Fibroblast of mammary gland (primary cell): Measurements from ENCODE around the gene MYMK.

ENCODE experiments used
- DNase-seq: peaks from one replicate; pipeline ENCODE4 v3.0.0-alpha.2; 2010; ENCODE audit warnings: low read depth
- H3K4me3 ChIP-seq: 2 replicates; pipeline ENCODE4 v1.5.1; 2011; ENCODE audit warnings: low read depth, mild to moderate bottlenecking, low read length, moderate library complexity; ENCODE audit not compliant: control insufficient read depth
- CTCF ChIP-seq: conservative IDR thresholded peaks from 2 replicates; pipeline ENCODE4 v1.5.1; 2011; ENCODE audit warnings: low read depth, low read length, inconsistent platforms; ENCODE audit not compliant: control insufficient read depth, insufficient read depth

Gene MYMK

GRCh38 chr9:133490201-133490681, 34.5 kb downstream of the MYMK start:
- no peak for TF ChIP-seq CTCF
- H3K4me3 ChIP-seq = no peak overlapping the region
- DNase-seq = no peak

GRCh38 chr9:133489253-133490190, 35.2 kb downstream of the MYMK start:
- TF ChIP-seq CTCF = no peak
- H3K4me3 ChIP-seq = no peak overlapping the region
- DNase-seq = no peak

GRCh38 chr9:133488686-133489252, 36.0 kb downstream of the MYMK start:
- no peak for TF ChIP-seq CTCF
- no peak for DNase-seq
- H3K4me3 ChIP-seq = no peak overlapping the region

- TF ChIP-seq CTCF = no peak
- no peak for DNase-seq
- H3K4me3 ChIP-seq = no peak overlapping the region
Observed at GRCh38 chr9:133487331-133487725, 37.4 kb downstream of the MYMK start.

GRCh38 chr9:133485531-133486260, 39.1 kb downstream of the MYMK start:
- H3K4me3 ChIP-seq = no peak overlapping the region
- no peak for TF ChIP-seq CTCF

GRCh38 chr9:133484671-133485437, 39.9 kb downstream of the MYMK start:
- H3K4me3 ChIP-seq = no peak overlapping the region
- no peak for TF ChIP-seq CTCF
- no peak for DNase-seq

More at GRCh38 chr9:133485531-133486260, 39.1 kb downstream of the MYMK start:
- DNase-seq = no peak
